ENCODE data around the gene TINCR. TPM values are rescaled to one million over a fixed set of nuclear protein-coding genes. Genes with fewer than 3 reads are reported as not detected.
"Not testable (repeated sequence)": the region's sequence is repeated elsewhere in the genome, so short reads cannot be mapped to it uniquely, and the experiment has no call there.

The TINCR gene
- total RNA-seq = 0.23 and 0.39 TPM in 2 replicates

- intact Hi-C loops (cut with micrococcal nuclease) = no loop called here
Observed at GRCh38 chr19:5567360-5567969, at the start of gene TINCR. Gene TINCR, minus strand, starts transcription at chr19:5567953.

- intact Hi-C loops (cut with micrococcal nuclease) = no loop called here
Observed at GRCh38 chr19:5617080-5617479, 49.3 kb upstream of the TINCR start.

GRCh38 chr19:5615756-5616327 is 48.1 kb upstream of the TINCR start:
- intact Hi-C loops (cut with micrococcal nuclease) = no loop called here

- intact Hi-C loops (cut with micrococcal nuclease) = no loop called here
Observed at GRCh38 chr19:5612891-5613865, 45.4 kb upstream of the TINCR start.

- intact Hi-C loops (cut with micrococcal nuclease) = no loop called here
Observed at GRCh38 chr19:5609881-5610448, 42.2 kb upstream of the TINCR start.

GRCh38 chr19:5608766-5609165 is 41.0 kb upstream of the TINCR start:
- intact Hi-C loops (cut with micrococcal nuclease) = not testable (repeated sequence)

- intact Hi-C loops (cut with micrococcal nuclease) = no loop called here
Observed at GRCh38 chr19:5608291-5608690, 40.5 kb upstream of the TINCR start.

- intact Hi-C loops (cut with micrococcal nuclease) = no loop called here
Observed at GRCh38 chr19:5607318-5608275, 39.8 kb upstream of the TINCR start.

- intact Hi-C loops (cut with micrococcal nuclease) = no loop called here
Observed at GRCh38 chr19:5605362-5605761, 37.6 kb upstream of the TINCR start.

- intact Hi-C loops (cut with micrococcal nuclease) = no loop called here
Observed at GRCh38 chr19:5603626-5604025, 35.9 kb upstream of the TINCR start.

GRCh38 chr19:5600797-5601196 is 33.0 kb upstream of the TINCR start:
- intact Hi-C loops (cut with micrococcal nuclease) = no loop called here

GRCh38 chr19:5595745-5596144 is 28.0 kb upstream of the TINCR start:
- intact Hi-C loops (cut with micrococcal nuclease) = no loop called here

GRCh38 chr19:5595129-5595528 is 27.4 kb upstream of the TINCR start:
- intact Hi-C loops (cut with micrococcal nuclease) = no loop called here

GRCh38 chr19:5594521-5594950 is 26.8 kb upstream of the TINCR start:
- intact Hi-C loops (cut with micrococcal nuclease) = no loop called here

- intact Hi-C loops (cut with micrococcal nuclease) = no loop called here
Observed at GRCh38 chr19:5593343-5594255, 25.8 kb upstream of the TINCR start.

- intact Hi-C loops (cut with micrococcal nuclease) = no loop called here
Observed at GRCh38 chr19:5592531-5593342, 25.0 kb upstream of the TINCR start.

- intact Hi-C loops (cut with micrococcal nuclease) = no loop called here
Observed at GRCh38 chr19:5591476-5591875, 23.7 kb upstream of the TINCR start.

- intact Hi-C loops (cut with micrococcal nuclease) = no loop called here
Observed at GRCh38 chr19:5590865-5591154, 23.1 kb upstream of the TINCR start.
